Liver (tissue), 9 donors: Measurements from ENCODE around the gene KCNK18. TPM values are rescaled to one million over a fixed set of nuclear protein-coding genes. Genes with fewer than 3 reads are reported as not detected.

Source experiments
- DNase-seq: peaks from one replicate; pipeline ENCODE4 v3.0.0-alpha.2; 2017; ENCODE audit warnings: low spot score
- H3K27ac ChIP-seq, 2 donors: one replicate each; pipeline ENCODE4 v1.7.0; 2013; ENCODE audit warnings: inconsistent platforms in 2 of 2, low read length in 2 of 2, control low read depth in 1 of 2, low read depth in 1 of 2, mild to moderate bottlenecking in 1 of 2
- H3K27me3 ChIP-seq, 4 donors: one replicate each; pipeline versions ENCODE4 v1.6.1 to v1.7.0; 2013; ENCODE audit warnings: low read length in 3 of 4, inconsistent platforms in 1 of 4, mild to moderate bottlenecking in 1 of 4, moderate library complexity in 1 of 4; ENCODE audit not compliant: control insufficient read depth in 4 of 4, insufficient read depth in 4 of 4
- H3K36me3 ChIP-seq, 4 donors: one replicate each; pipeline versions ENCODE4 v1.6.1 to v1.7.0; 2013; ENCODE audit warnings: low read length in 3 of 4, mild to moderate bottlenecking in 3 of 4, low read depth in 1 of 4, moderate library complexity in 1 of 4; ENCODE audit not compliant: control insufficient read depth in 4 of 4, insufficient read depth in 3 of 4
- H3K4me1 ChIP-seq, 4 donors: one replicate each; pipeline versions ENCODE4 v1.6.1 to v1.7.0; 2013; ENCODE audit warnings: low read length in 3 of 4, mild to moderate bottlenecking in 3 of 4, moderate library complexity in 1 of 4; ENCODE audit not compliant: control insufficient read depth in 4 of 4, insufficient read depth in 4 of 4
- H3K4me3 ChIP-seq, 3 donors: one replicate each; pipeline versions ENCODE4 v1.6.1 to v1.7.0; 2013; ENCODE audit warnings: low read length in 3 of 3, control low read depth in 1 of 3, low read depth in 1 of 3, mild to moderate bottlenecking in 1 of 3
- H3K9ac ChIP-seq, 2 donors: one replicate each; pipeline ENCODE4 v1.7.0; 2013; ENCODE audit warnings: low read length in 2 of 2, mild to moderate bottlenecking in 2 of 2, moderate library complexity in 2 of 2, control low read depth in 1 of 2, low read depth in 1 of 2
- H3K9me3 ChIP-seq, 4 donors: one replicate each; pipeline versions ENCODE4 v1.6.1 to v1.7.0; 2013; ENCODE audit warnings: low read length in 3 of 4; ENCODE audit not compliant: control insufficient read depth in 4 of 4
- ATF3 ChIP-seq: IDR thresholded peaks from 2 replicates; pipeline ENCODE4 v1.6.1; 2016; ENCODE audit warnings: antibody characterized with exemption
- CTCF ChIP-seq: fragments of 150-350 bp; IDR thresholded peaks from 2 replicates; pipeline ENCODE4 v1.5.1; 2017; ENCODE audit warnings: improper control_type of control experiment, low read depth, low read length; ENCODE audit not compliant: missing input control
- EGR1 ChIP-seq, 2 donors: IDR thresholded peaks; 2 replicates each; pipeline ENCODE4 v1.6.1; 2016 to 2018; ENCODE audit warnings: antibody characterized with exemption in 2 of 2, low read depth in 2 of 2
- FOXA1 ChIP-seq: IDR thresholded peaks from 2 replicates; pipeline ENCODE4 v1.6.1; 2016; ENCODE audit warnings: antibody characterized with exemption
- GABPA ChIP-seq, 2 donors: IDR thresholded peaks in 1 of 2; conservative IDR thresholded peaks in 1 of 2; 2 replicates each; pipeline ENCODE4 v1.6.1; 2016; ENCODE audit warnings: antibody characterized with exemption in 2 of 2, mild to moderate bottlenecking in 1 of 2, moderate library complexity in 1 of 2
- HNF4A ChIP-seq, 2 donors: conservative IDR thresholded peaks; 2 replicates each; pipeline ENCODE4 v1.6.1; 2016; ENCODE audit warnings: antibody characterized with exemption in 2 of 2, mild to moderate bottlenecking in 2 of 2
- HNF4G ChIP-seq: IDR thresholded peaks from 2 replicates; pipeline ENCODE4 v1.6.1; 2016; ENCODE audit warnings: antibody characterized with exemption
- JUND ChIP-seq, 2 donors: IDR thresholded peaks; 2 replicates each; pipeline ENCODE4 v1.6.1; 2016; ENCODE audit warnings: antibody characterized with exemption in 2 of 2
- MAX ChIP-seq: IDR thresholded peaks from 2 replicates; pipeline ENCODE4 v1.6.1; 2016; ENCODE audit warnings: antibody characterized with exemption
- NR2F2 ChIP-seq: IDR thresholded peaks from 2 replicates; pipeline ENCODE4 v1.6.1; 2016; ENCODE audit warnings: antibody characterized with exemption
- REST ChIP-seq: IDR thresholded peaks from 2 replicates; pipeline ENCODE4 v1.6.1; 2016; ENCODE audit warnings: antibody characterized with exemption, mild to moderate bottlenecking
- RXRA ChIP-seq, 2 donors: IDR thresholded peaks; 2 replicates each; pipeline ENCODE4 v1.6.1; 2017 to 2018; ENCODE audit warnings: antibody characterized with exemption in 2 of 2, mild to moderate bottlenecking in 1 of 2
- SP1 ChIP-seq: IDR thresholded peaks from 2 replicates; pipeline ENCODE4 v1.6.1; 2018; ENCODE audit warnings: antibody characterized with exemption, mild to moderate bottlenecking
- TAF1 ChIP-seq: conservative IDR thresholded peaks from 2 replicates; pipeline ENCODE4 v1.6.1; 2016; ENCODE audit warnings: antibody characterized with exemption, mild to moderate bottlenecking
- YY1 ChIP-seq: IDR thresholded peaks from 2 replicates; pipeline ENCODE4 v1.6.1; 2016; ENCODE audit warnings: antibody characterized with exemption, mild to moderate bottlenecking
- ZBTB33 ChIP-seq: IDR thresholded peaks from 2 replicates; pipeline ENCODE4 v1.6.1; 2016; ENCODE audit warnings: antibody characterized with exemption
- WGBS: extraction: QIAGEN DNeasy Blood & Tissue Kit; methylation state at CpG from one replicate; pipeline ENCODE4 v1.1.7; 2013; 5-methylcytosine and 5-hydroxymethylcytosine counted together
- polyA plus RNA-seq, 2 donors: library from polyadenylated mRNA; stranded (reverse) in 1 of 2; unstranded in 1 of 2; fragments of 200-250 nt in 1 of 2; fragments of >200 nt in 1 of 2; fragmentation: Nextera tagmentation in 1 of 2; extraction: Ambion mirVana in 1 of 2; gene quantifications; one replicate each; pipeline versions ENCODE4 v1.2.1 to v1.2.3, GENCODE V29; 2013 to 2015
- total RNA-seq, 2 donors: library from RNA; depleted of rRNA; stranded (reverse); fragments of >200 nt; gene quantifications; one replicate each; pipeline ENCODE4 v1.2.3, GENCODE V29; 2014
- donor health status: healthy.
- donor health status: healthy.
- donor health status: healthy.
- donor health status: healthy.
- donor health status: healthy.

The KCNK18 gene
- total and polyA plus RNA-seq, 4 donors: not detected

- WGBS: 7% methylated on average over 56 of the region's 56 CpGs
- no peak for DNase-seq
- peaks cover 0 to 10% (median 2%) of the 10 kb centered on the region in 4 donors for H3K27me3 ChIP-seq
- H3K9ac ChIP-seq: no peak overlapping the region
- no peaks in the 10 kb centered on the region for H3K9me3 ChIP-seq
- no peaks in the 10 kb centered on the region for H3K36me3 ChIP-seq
- TF ChIP-seq HNF4G (no peak), TAF1 (no peak), NR2F2 (no peak), ATF3 (no peak), ZBTB33 (no peak), FOXA1 (no peak), REST (no peak), GABPA (IDR thresholded peaks at IDR 0.05 in 1 of 2, conservative IDR thresholded peaks at IDR 0.05 in 1 of 2) (no peak), RXRA (IDR thresholded peaks at IDR 0.05) (no peak), EGR1 (IDR thresholded peaks at IDR 0.05; ENCODE audit: low read depth in 2 of 2) (no peak), HNF4A (conservative IDR thresholded peaks at IDR 0.05) (no peak), CTCF (no peak)
- H3K4me1 ChIP-seq: peaks cover 0 to 12% (median 7%) of the 10 kb centered on the region in 4 donors
- H3K27ac ChIP-seq: no peak overlapping the region
- H3K4me3 ChIP-seq: peak overlapping the region in 1 of 3 donors; percentile 48
Observed at GRCh38 chr10:117241541-117242462, 44.5 kb downstream of the KCNK18 start.

GRCh38 chr10:117242463-117242832, 45.2 kb downstream of the KCNK18 start:
- H3K4me1 ChIP-seq: peaks cover 0 to 12% (median 7%) of the 10 kb centered on the region in 4 donors
- H3K27ac ChIP-seq: no peak overlapping the region
- WGBS: 85% methylated on average over 8 of the region's 8 CpGs
- peaks cover 0 to 10% (median 2%) of the 10 kb centered on the region in 4 donors for H3K27me3 ChIP-seq
- no peak overlapping the region for H3K9ac ChIP-seq
- no peak for DNase-seq
- H3K4me3 ChIP-seq: no peak overlapping the region
- H3K36me3 ChIP-seq: no peaks in the 10 kb centered on the region
- H3K9me3 ChIP-seq: no peaks in the 10 kb centered on the region
- no peak for TF ChIP-seq TAF1
- no peak for TF ChIP-seq ATF3
- TF ChIP-seq FOXA1: no peak
- no peak for TF ChIP-seq YY1
- TF ChIP-seq REST: no peak
- TF ChIP-seq JUND (IDR thresholded peaks at IDR 0.05): no peak
- no peak for TF ChIP-seq SP1
- TF ChIP-seq CTCF: no peak
- TF ChIP-seq MAX: no peak
